Vagina (tissue), 2 donors: Measurements from ENCODE around the gene NT5C2.

Source experiments
- POLR2A ChIP-seq, 2 donors: fragments of 450-650 bp; IDR thresholded peaks; one replicate each; pipeline ENCODE4 v1.6.1; 2017; ENCODE audit warnings: antibody characterized with exemption in 2 of 2, mild to moderate bottlenecking in 2 of 2, moderate library complexity in 2 of 2
- POLR2AphosphoS5 ChIP-seq, 2 donors: sonication (generic); formaldehyde crosslinking; IDR thresholded peaks; one replicate each; pipeline ENCODE4 v1.9.0; 2017; ENCODE audit warnings: antibody characterized with exemption in 2 of 2, mild to moderate bottlenecking in 2 of 2, low read depth in 1 of 2; ENCODE audit not compliant: insufficient read depth in 1 of 2
- TF ChIP-seq, protein P1 (sequence below), 3 experiments: fragments of 450-650 bp in 2 of 3; fragments of 200-600 bp in 1 of 3; sonication (generic) in 1 of 3; IDR thresholded peaks; one replicate each; pipeline ENCODE4 v1.5.1; 2017 to 2019; ENCODE audit warnings: antibody characterized with exemption in 3 of 3, mild to moderate bottlenecking in 2 of 3, moderate library complexity in 2 of 3

DNA sequence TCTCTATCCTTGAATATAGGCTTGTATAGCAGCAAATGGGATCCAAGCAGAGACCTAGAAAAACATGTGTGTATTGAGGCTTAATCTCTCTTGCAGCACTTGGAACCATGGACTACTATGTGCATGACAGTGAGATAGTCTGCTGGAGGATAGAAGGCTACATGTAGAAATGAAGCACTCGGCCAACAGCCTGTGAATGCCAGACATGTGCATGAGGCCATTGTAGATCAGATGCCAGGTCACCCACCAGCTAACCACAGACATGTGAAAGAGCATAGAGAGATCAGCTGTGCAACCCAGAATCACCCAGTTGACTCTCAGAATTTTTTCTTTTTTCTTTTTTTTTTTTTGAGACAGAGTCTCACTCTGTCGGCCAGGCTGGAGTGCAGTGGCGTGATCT, 90.9 kb downstream of the NT5C2 start:
- TF ChIP-seq, protein P1, sequence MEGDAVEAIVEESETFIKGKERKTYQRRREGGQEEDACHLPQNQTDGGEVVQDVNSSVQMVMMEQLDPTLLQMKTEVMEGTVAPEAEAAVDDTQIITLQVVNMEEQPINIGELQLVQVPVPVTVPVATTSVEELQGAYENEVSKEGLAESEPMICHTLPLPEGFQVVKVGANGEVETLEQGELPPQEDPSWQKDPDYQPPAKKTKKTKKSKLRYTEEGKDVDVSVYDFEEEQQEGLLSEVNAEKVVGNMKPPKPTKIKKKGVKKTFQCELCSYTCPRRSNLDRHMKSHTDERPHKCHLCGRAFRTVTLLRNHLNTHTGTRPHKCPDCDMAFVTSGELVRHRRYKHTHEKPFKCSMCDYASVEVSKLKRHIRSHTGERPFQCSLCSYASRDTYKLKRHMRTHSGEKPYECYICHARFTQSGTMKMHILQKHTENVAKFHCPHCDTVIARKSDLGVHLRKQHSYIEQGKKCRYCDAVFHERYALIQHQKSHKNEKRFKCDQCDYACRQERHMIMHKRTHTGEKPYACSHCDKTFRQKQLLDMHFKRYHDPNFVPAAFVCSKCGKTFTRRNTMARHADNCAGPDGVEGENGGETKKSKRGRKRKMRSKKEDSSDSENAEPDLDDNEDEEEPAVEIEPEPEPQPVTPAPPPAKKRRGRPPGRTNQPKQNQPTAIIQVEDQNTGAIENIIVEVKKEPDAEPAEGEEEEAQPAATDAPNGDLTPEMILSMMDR (IDR thresholded peaks at IDR 0.05): no peak
- TF ChIP-seq POLR2AphosphoS5 (IDR thresholded peaks at IDR 0.05; ENCODE audit: insufficient read depth in 1 of 2, low read depth in 1 of 2): no peak
- no peak for TF ChIP-seq POLR2A (IDR thresholded peaks at IDR 0.05)
